H1 (cell line): ENCODE data around the gene NELFE. TPM values are rescaled to one million over a fixed set of nuclear protein-coding genes. Genes with fewer than 3 reads are reported as not detected.

Source experiments
- BRCA1 ChIP-seq: IDR thresholded peaks from 2 replicates; pipeline ENCODE4 v1.6.1; 2012; ENCODE audit warnings: low read depth, low read length, improper control_type of control experiment
- CHD7 ChIP-seq: fragments of 300-600 bp; sonication (generic); IDR thresholded peaks from 2 replicates; pipeline ENCODE4 v1.7.1; 2012; ENCODE audit warnings: low read length, moderate library complexity, mild to moderate bottlenecking, inconsistent platforms; ENCODE audit not compliant: insufficient replicate concordance
- E2F6 ChIP-seq: IDR thresholded peaks from 2 replicates; pipeline ENCODE4 v1.6.1; 2012; ENCODE audit warnings: inconsistent platforms
- EZH2 ChIP-seq: fragments of 200-600 bp; sonication (generic); IDR thresholded peaks from 2 replicates; pipeline ENCODE4 v1.7.1; 2012; ENCODE audit warnings: low read depth, mild to moderate bottlenecking, moderate library complexity, low read length, inconsistent platforms; ENCODE audit not compliant: severe bottlenecking
- JUND ChIP-seq: IDR thresholded peaks from 2 replicates; pipeline ENCODE4 v1.6.1; 2011; ENCODE audit warnings: mild to moderate bottlenecking, improper control_type of control experiment, low read length
- KDM4A ChIP-seq: IDR thresholded peaks from one replicate; pipeline ENCODE4 v1.7.1; 2012; ENCODE audit warnings: low read depth, mild to moderate bottlenecking, moderate library complexity, low read length, inconsistent platforms; ENCODE audit not compliant: severe bottlenecking
- MAFK ChIP-seq: IDR thresholded peaks from 2 replicates; pipeline ENCODE4 v1.6.1; 2012; ENCODE audit warnings: low read depth, mild to moderate bottlenecking, improper control_type of control experiment, low read length
- MAX ChIP-seq: IDR thresholded peaks from 2 replicates; pipeline ENCODE4 v1.6.1; 2012; ENCODE audit warnings: inconsistent platforms
- RBBP5 ChIP-seq: IDR thresholded peaks from 2 replicates; pipeline ENCODE4 v1.7.1; 2012; ENCODE audit warnings: low read depth, mild to moderate bottlenecking, inconsistent platforms, low read length, moderate library complexity, borderline replicate concordance
- RXRA ChIP-seq: IDR thresholded peaks from 2 replicates; pipeline ENCODE4 v1.6.1; 2011; ENCODE audit warnings: low read depth, mild to moderate bottlenecking, low read length, moderate library complexity; ENCODE audit not compliant: insufficient read depth
- polyA plus RNA-seq, 7 experiments: library from polyadenylated mRNA; depleted of rRNA in 3 of 7; stranded (reverse) in 5 of 7; unstranded in 2 of 7; fragments of >200 nt in 5 of 7; fragments of 200-250 nt in 2 of 7; gene quantifications; 1 replicate in 5 of 7; 2 replicates in 1 of 7; 4 replicates in 1 of 7; pipeline versions ENCODE4 v1.2.1 to v1.2.3, GENCODE V29; 2011 to 2013; ENCODE audit warnings: missing spikeins in 2 of 7, mixed read lengths in 2 of 7
- total RNA-seq: library from RNA; stranded (reverse); fragmentation: NEBNext Ultra II Directional; extraction: Animal tissue kit (Norgen Biotek cat#: 25700); gene quantifications from 2 replicates; pipeline ENCODE4 v1.2.1, GENCODE V29; 2021

NELFE gene
- total and polyA plus RNA-seq, 2 of the 8 experiments (the other 6 are each of a cell fraction or from before 2014, with no cell fraction given) = 49.2 to 71.5 TPM

- TF ChIP-seq CHD7 = no peak
- TF ChIP-seq JUND = no peak
- no peak for TF ChIP-seq RBBP5
- TF ChIP-seq RXRA = no peak
- no peak for TF ChIP-seq MAX
- TF ChIP-seq MAFK = no peak
- TF ChIP-seq E2F6 = no peak
- TF ChIP-seq EZH2 = no peak
- TF ChIP-seq KDM4A = no peak
- TF ChIP-seq BRCA1 = no peak
These were observed 19.2 kb upstream of the NELFE start (continued) for GRCh38 chr6:31977816-31978431.
